Thoracic aorta (tissue), 2 donors: ENCODE measurements around the gene DNAH12. TPM values are rescaled to one million over a fixed set of nuclear protein-coding genes. Genes with fewer than 3 reads are reported as not detected.
"Not testable (repeated sequence)": the region's sequence is repeated elsewhere in the genome, so short reads cannot be mapped to it uniquely, and the experiment has no call there.

Experiments
- ATAC-seq: fragments of 150-250 bp; one replicate; pipeline ENCODE4 v1.8.0; 2017; ENCODE audit warnings: low read depth; ENCODE audit not compliant: insufficient number of reproducible peaks, low FRiP score
- DNase-seq: peaks from one replicate; pipeline ENCODE4 v3.0.0-alpha.2; 2020; ENCODE audit warnings: low spot score
- H3K27ac ChIP-seq, 2 donors: fragments of 200-600 bp; sonication (generic); 1 replicate in 1 of 2; 2 replicates in 1 of 2; pipeline ENCODE4 v1.5.1; 2016; ENCODE audit warnings: mild to moderate bottlenecking in 2 of 2, moderate library complexity in 2 of 2
- H3K27me3 ChIP-seq: fragments of 200-600 bp; sonication (generic); replicated peaks from 2 replicates; pipeline ENCODE4 v1.6.0; 2016; ENCODE audit warnings: mild to moderate bottlenecking; ENCODE audit not compliant: insufficient read depth
- H3K36me3 ChIP-seq: fragments of 200-600 bp; sonication (generic); one replicate; pipeline ENCODE4 v1.5.1; 2016
- H3K4me1 ChIP-seq, 2 donors: fragments of 200-600 bp; sonication (generic); 1 replicate in 1 of 2; 2 replicates in 1 of 2; pipeline versions ENCODE4 v1.5.1 to v1.6.0; 2016; ENCODE audit warnings: low read depth in 2 of 2, mild to moderate bottlenecking in 1 of 2; ENCODE audit not compliant: control insufficient read depth in 1 of 2
- H3K4me3 ChIP-seq: fragments of 200-600 bp; sonication (generic); 2 replicates; pipeline ENCODE4 v1.5.1; 2016; ENCODE audit warnings: mild to moderate bottlenecking
- H3K9me3 ChIP-seq: fragments of 200-600 bp; sonication (generic); 2 replicates; pipeline ENCODE4 v1.5.1; 2016
- CTCF ChIP-seq: fragments of 200-600 bp; sonication (generic); IDR thresholded peaks from one replicate; pipeline ENCODE4 v1.5.1; 2019; ENCODE audit warnings: antibody characterized with exemption
- total RNA-seq, 2 donors: library from RNA; depleted of rRNA; stranded (reverse); fragments of >200 nt; gene quantifications; one replicate each; pipeline versions ENCODE4 v1.1.0 to v1.2.3, GENCODE V29; 2016

The DNAH12 gene
- total RNA-seq, 2 donors from 2014 or later = 0.14 to 0.95 TPM

- Histone ChIP-seq H3K4me1 (no peaks in the 10 kb centered on the region), H3K4me3 (no peak overlapping the region), H3K9me3 (no peaks in the 10 kb centered on the region), H3K36me3 (no peaks in the 10 kb centered on the region), H3K27me3 (no peaks in the 10 kb centered on the region), H3K27ac (no peak overlapping the region)
- TF ChIP-seq CTCF = no peak
- no peak for DNase-seq
- ATAC-seq = no peak
Measured at GRCh38 chr3:57497904-57498303, 46.2 kb downstream of the DNAH12 start.

DNA sequence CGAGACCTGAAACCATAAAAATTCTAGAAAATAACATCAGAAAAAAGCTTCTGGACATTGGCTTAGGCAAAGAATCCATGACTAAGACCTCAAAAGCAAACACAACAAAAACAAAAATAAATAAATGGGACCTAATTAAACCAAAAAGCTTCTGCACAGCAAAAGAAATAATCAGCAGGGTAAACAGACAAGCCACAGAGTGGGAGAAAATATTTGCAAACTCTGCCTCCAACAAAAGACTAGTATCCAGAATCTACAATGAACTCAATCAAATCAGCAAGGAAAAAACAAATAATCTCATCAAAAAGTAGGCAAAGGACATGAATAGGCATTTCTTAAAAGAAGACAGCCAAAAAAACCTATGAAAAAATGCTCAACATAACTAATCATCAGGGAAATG is 59.6 kb downstream of the DNAH12 start:
- Histone ChIP-seq H3K27ac (no peak overlapping the region), H3K4me1 (no peaks in the 10 kb centered on the region), H3K4me3 (no peak overlapping the region), H3K9me3 (no peaks in the 10 kb centered on the region), H3K27me3 (no peaks in the 10 kb centered on the region), H3K36me3 (no peaks in the 10 kb centered on the region)
- ATAC-seq = no peak
- no peak for TF ChIP-seq CTCF
- DNase-seq = no peak

DNA sequence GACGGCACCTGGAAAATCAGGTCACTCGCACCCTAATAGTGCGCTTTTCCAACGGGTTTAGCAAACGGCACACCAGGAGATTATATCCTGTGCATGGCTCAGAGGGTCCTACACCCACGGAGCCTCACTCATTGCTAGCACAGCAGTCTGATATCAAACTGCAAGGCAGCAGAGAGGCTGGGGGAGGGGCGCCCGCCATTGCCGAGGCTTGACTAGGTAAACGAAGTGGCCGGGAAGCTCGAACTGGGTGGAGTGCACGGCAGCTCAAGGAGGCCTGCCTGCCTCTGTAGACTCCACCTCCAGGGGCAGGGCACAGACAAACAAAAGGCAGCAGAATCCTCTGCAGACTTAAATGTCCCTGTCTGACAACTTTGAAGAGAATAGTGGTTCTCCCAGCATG is 67.0 kb downstream of the DNAH12 start:
- H3K27ac ChIP-seq, H3K27me3 ChIP-seq, H3K4me3 ChIP-seq: not testable (repeated sequence)

DNA sequence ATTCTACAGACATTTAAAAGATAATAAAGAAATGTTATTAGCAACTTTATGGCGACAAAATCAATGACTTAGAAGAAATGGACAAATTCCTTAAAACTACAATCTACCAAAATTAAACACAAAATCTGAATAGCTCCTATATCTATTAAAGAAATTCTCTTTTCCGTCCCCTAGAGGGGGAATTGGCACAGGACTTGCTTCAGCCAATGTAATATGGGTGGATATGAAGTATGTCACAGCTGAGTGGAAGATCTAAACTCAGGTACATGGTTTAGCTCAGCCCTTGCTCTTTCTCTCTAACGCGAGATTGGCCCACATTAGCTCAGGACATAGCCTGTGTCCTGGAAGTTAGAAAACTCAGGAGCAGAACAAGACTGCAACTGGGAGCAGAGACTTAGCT is 79.3 kb downstream of the DNAH12 start:
- no peak for ATAC-seq
- no peak for TF ChIP-seq CTCF
- H3K9me3 ChIP-seq = no peaks in the 10 kb centered on the region
- no peaks in the 10 kb centered on the region for H3K36me3 ChIP-seq
- DNase-seq = no peak
- no peaks in the 10 kb centered on the region for H3K27me3 ChIP-seq
- H3K4me3 ChIP-seq = no peak overlapping the region
- no peaks in the 10 kb centered on the region for H3K4me1 ChIP-seq
- no peak overlapping the region for H3K27ac ChIP-seq

More for the DNA sequence above, 67.0 kb downstream of the DNAH12 start:
- not testable (repeated sequence) for DNase-seq, H3K4me1 ChIP-seq, ATAC-seq, H3K36me3 ChIP-seq, H3K9me3 ChIP-seq

- ATAC-seq (no peak), DNase-seq (no peak)
- Histone ChIP-seq H3K4me1 (no peaks in the 10 kb centered on the region), H3K27ac (no peak overlapping the region), H3K4me3 (no peak overlapping the region), H3K9me3 (no peaks in the 10 kb centered on the region), H3K27me3 (no peaks in the 10 kb centered on the region), H3K36me3 (no peaks in the 10 kb centered on the region)
- no peak for TF ChIP-seq CTCF
Measured at GRCh38 chr3:57464011-57464410, 80.1 kb downstream of the DNAH12 start.

DNA sequence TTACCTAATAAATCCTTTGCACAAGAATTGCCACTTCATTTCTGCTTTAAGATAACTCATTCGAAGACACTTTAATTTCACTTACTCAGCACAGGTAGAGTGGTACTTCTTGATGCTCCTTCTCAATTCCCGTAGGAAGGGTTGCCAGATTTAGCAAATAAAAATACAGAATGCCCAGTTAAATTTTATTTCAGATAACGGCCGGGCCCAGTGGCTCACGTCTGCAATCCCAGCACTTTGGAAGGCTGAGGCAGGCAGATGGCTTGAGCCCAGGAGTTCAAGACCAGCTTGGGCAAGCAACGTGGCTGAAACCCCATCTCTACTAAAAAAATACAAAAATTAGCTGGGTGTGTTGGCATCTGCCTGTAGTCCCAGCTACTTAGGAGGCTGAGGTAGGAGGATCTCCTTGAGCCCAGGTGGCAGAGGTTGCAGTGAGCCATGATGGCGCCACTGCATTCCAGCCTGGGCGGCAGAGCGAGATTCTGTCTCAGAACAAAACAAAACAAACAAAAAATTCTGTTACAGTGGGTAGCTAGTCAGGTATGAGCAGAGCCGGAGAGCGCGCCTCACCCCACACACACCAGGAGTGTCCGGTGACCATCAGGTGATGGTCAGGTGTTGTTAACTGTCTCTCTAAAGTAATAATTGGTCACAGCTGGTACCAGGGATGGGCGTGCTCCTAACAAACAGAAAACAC is 92.8 kb downstream of the DNAH12 start:
- Histone ChIP-seq H3K36me3 (no peaks in the 10 kb centered on the region), H3K27ac (no peak overlapping the region), H3K4me1 (peaks cover 3 to 6% of the 10 kb centered on the region in 2 donors), H3K9me3 (no peaks in the 10 kb centered on the region), H3K4me3 (no peak overlapping the region), H3K27me3 (no peaks in the 10 kb centered on the region)
- no peak for TF ChIP-seq CTCF
- ATAC-seq = no peak
- DNase-seq = no peak

- not testable (repeated sequence) for H3K4me1 ChIP-seq, H3K4me3 ChIP-seq, H3K36me3 ChIP-seq, DNase-seq, H3K9me3 ChIP-seq, H3K27me3 ChIP-seq, H3K27ac ChIP-seq, ATAC-seq
Measured at GRCh38 chr3:57449276-57449847, 94.8 kb downstream of the DNAH12 start.

DNA sequence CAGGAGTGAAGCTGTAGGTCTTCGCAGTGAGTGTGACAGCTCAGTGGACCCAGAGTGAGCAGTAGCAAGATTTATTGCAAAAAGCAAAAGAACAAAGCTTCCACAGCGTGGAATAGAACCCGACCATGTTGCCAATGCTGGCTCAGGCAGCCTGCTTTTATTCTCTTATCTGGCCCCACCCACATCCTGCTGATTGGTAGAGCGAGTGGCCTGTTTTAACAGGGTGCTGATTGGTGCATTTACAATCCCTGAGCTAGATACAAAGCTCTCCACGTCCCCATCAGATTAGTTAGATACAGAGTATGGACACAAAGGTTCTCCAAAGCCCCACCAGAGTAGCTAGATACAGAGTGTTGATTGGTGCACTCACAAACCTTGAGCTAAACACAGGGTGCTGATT is 95.7 kb downstream of the DNAH12 start:
- H3K9me3 ChIP-seq, DNase-seq, H3K4me3 ChIP-seq, H3K36me3 ChIP-seq, H3K27ac ChIP-seq, H3K27me3 ChIP-seq, ATAC-seq, H3K4me1 ChIP-seq: not testable (repeated sequence)
